Liver (tissue), 9 donors: ENCODE measurements around the gene CHERP. TPM values are rescaled to one million over a fixed set of nuclear protein-coding genes. Genes with fewer than 3 reads are reported as not detected.

ENCODE experiments used
- DNase-seq: peaks from one replicate; pipeline ENCODE4 v3.0.0-alpha.2; 2017; ENCODE audit warnings: low spot score
- H3K27ac ChIP-seq, 2 donors: one replicate each; pipeline ENCODE4 v1.7.0; 2013; ENCODE audit warnings: inconsistent platforms in 2 of 2, low read length in 2 of 2, control low read depth in 1 of 2, low read depth in 1 of 2, mild to moderate bottlenecking in 1 of 2
- H3K27me3 ChIP-seq, 4 donors: one replicate each; pipeline versions ENCODE4 v1.6.1 to v1.7.0; 2013; ENCODE audit warnings: low read length in 3 of 4, inconsistent platforms in 1 of 4, mild to moderate bottlenecking in 1 of 4, moderate library complexity in 1 of 4; ENCODE audit not compliant: control insufficient read depth in 4 of 4, insufficient read depth in 4 of 4
- H3K36me3 ChIP-seq, 4 donors: one replicate each; pipeline versions ENCODE4 v1.6.1 to v1.7.0; 2013; ENCODE audit warnings: low read length in 3 of 4, mild to moderate bottlenecking in 3 of 4, low read depth in 1 of 4, moderate library complexity in 1 of 4; ENCODE audit not compliant: control insufficient read depth in 4 of 4, insufficient read depth in 3 of 4
- H3K4me1 ChIP-seq, 4 donors: one replicate each; pipeline versions ENCODE4 v1.6.1 to v1.7.0; 2013; ENCODE audit warnings: low read length in 3 of 4, mild to moderate bottlenecking in 3 of 4, moderate library complexity in 1 of 4; ENCODE audit not compliant: control insufficient read depth in 4 of 4, insufficient read depth in 4 of 4
- H3K4me3 ChIP-seq, 3 donors: one replicate each; pipeline versions ENCODE4 v1.6.1 to v1.7.0; 2013; ENCODE audit warnings: low read length in 3 of 3, control low read depth in 1 of 3, low read depth in 1 of 3, mild to moderate bottlenecking in 1 of 3
- H3K9ac ChIP-seq, 2 donors: one replicate each; pipeline ENCODE4 v1.7.0; 2013; ENCODE audit warnings: low read length in 2 of 2, mild to moderate bottlenecking in 2 of 2, moderate library complexity in 2 of 2, control low read depth in 1 of 2, low read depth in 1 of 2
- H3K9me3 ChIP-seq, 4 donors: one replicate each; pipeline versions ENCODE4 v1.6.1 to v1.7.0; 2013; ENCODE audit warnings: low read length in 3 of 4; ENCODE audit not compliant: control insufficient read depth in 4 of 4
- ATF3 ChIP-seq: IDR thresholded peaks from 2 replicates; pipeline ENCODE4 v1.6.1; 2016; ENCODE audit warnings: antibody characterized with exemption
- CTCF ChIP-seq: fragments of 150-350 bp; IDR thresholded peaks from 2 replicates; pipeline ENCODE4 v1.5.1; 2017; ENCODE audit warnings: improper control_type of control experiment, low read depth, low read length; ENCODE audit not compliant: missing input control
- EGR1 ChIP-seq, 2 donors: IDR thresholded peaks; 2 replicates each; pipeline ENCODE4 v1.6.1; 2016 to 2018; ENCODE audit warnings: antibody characterized with exemption in 2 of 2, low read depth in 2 of 2
- FOXA1 ChIP-seq: IDR thresholded peaks from 2 replicates; pipeline ENCODE4 v1.6.1; 2016; ENCODE audit warnings: antibody characterized with exemption
- FOXA2 ChIP-seq: IDR thresholded peaks from 2 replicates; pipeline ENCODE4 v1.6.1; 2016; ENCODE audit warnings: antibody characterized with exemption
- GABPA ChIP-seq, 2 donors: IDR thresholded peaks in 1 of 2; conservative IDR thresholded peaks in 1 of 2; 2 replicates each; pipeline ENCODE4 v1.6.1; 2016; ENCODE audit warnings: antibody characterized with exemption in 2 of 2, mild to moderate bottlenecking in 1 of 2, moderate library complexity in 1 of 2
- HNF4A ChIP-seq, 2 donors: conservative IDR thresholded peaks; 2 replicates each; pipeline ENCODE4 v1.6.1; 2016; ENCODE audit warnings: antibody characterized with exemption in 2 of 2, mild to moderate bottlenecking in 2 of 2
- HNF4G ChIP-seq: IDR thresholded peaks from 2 replicates; pipeline ENCODE4 v1.6.1; 2016; ENCODE audit warnings: antibody characterized with exemption
- JUND ChIP-seq, 2 donors: IDR thresholded peaks; 2 replicates each; pipeline ENCODE4 v1.6.1; 2016; ENCODE audit warnings: antibody characterized with exemption in 2 of 2
- MAX ChIP-seq: IDR thresholded peaks from 2 replicates; pipeline ENCODE4 v1.6.1; 2016; ENCODE audit warnings: antibody characterized with exemption
- NR2F2 ChIP-seq: IDR thresholded peaks from 2 replicates; pipeline ENCODE4 v1.6.1; 2016; ENCODE audit warnings: antibody characterized with exemption
- RAD21 ChIP-seq, 2 donors: IDR thresholded peaks; 2 replicates each; pipeline ENCODE4 v1.6.1; 2016; ENCODE audit warnings: antibody characterized with exemption in 2 of 2, mild to moderate bottlenecking in 2 of 2
- REST ChIP-seq: IDR thresholded peaks from 2 replicates; pipeline ENCODE4 v1.6.1; 2016; ENCODE audit warnings: antibody characterized with exemption, mild to moderate bottlenecking
- RXRA ChIP-seq, 2 donors: IDR thresholded peaks; 2 replicates each; pipeline ENCODE4 v1.6.1; 2017 to 2018; ENCODE audit warnings: antibody characterized with exemption in 2 of 2, mild to moderate bottlenecking in 1 of 2
- SP1 ChIP-seq: IDR thresholded peaks from 2 replicates; pipeline ENCODE4 v1.6.1; 2018; ENCODE audit warnings: antibody characterized with exemption, mild to moderate bottlenecking
- TAF1 ChIP-seq: conservative IDR thresholded peaks from 2 replicates; pipeline ENCODE4 v1.6.1; 2016; ENCODE audit warnings: antibody characterized with exemption, mild to moderate bottlenecking
- YY1 ChIP-seq: IDR thresholded peaks from 2 replicates; pipeline ENCODE4 v1.6.1; 2016; ENCODE audit warnings: antibody characterized with exemption, mild to moderate bottlenecking
- ZBTB33 ChIP-seq: IDR thresholded peaks from 2 replicates; pipeline ENCODE4 v1.6.1; 2016; ENCODE audit warnings: antibody characterized with exemption
- WGBS: extraction: QIAGEN DNeasy Blood & Tissue Kit; methylation state at CpG from one replicate; pipeline ENCODE4 v1.1.7; 2013; 5-methylcytosine and 5-hydroxymethylcytosine counted together
- polyA plus RNA-seq, 2 donors: library from polyadenylated mRNA; stranded (reverse) in 1 of 2; unstranded in 1 of 2; fragments of 200-250 nt in 1 of 2; fragments of >200 nt in 1 of 2; fragmentation: Nextera tagmentation in 1 of 2; extraction: Ambion mirVana in 1 of 2; gene quantifications; one replicate each; pipeline versions ENCODE4 v1.2.1 to v1.2.3, GENCODE V29; 2013 to 2015
- total RNA-seq, 2 donors: library from RNA; depleted of rRNA; stranded (reverse); fragments of >200 nt; gene quantifications; one replicate each; pipeline ENCODE4 v1.2.3, GENCODE V29; 2014
- donor health status: healthy.
- donor health status: healthy.
- donor health status: healthy.
- donor health status: healthy.
- donor health status: healthy.

The CHERP gene
- total and polyA plus RNA-seq, 4 donors: 8.5 to 14.0 (median 9.0) TPM

GRCh38 chr19:16575861-16576689 is 33.8 kb upstream of the CHERP start (continued):
- TF ChIP-seq RXRA (IDR thresholded peaks at IDR 0.05) (peak; percentile 74 to 75), HNF4A (conservative IDR thresholded peaks at IDR 0.05) (peak; percentile 59 to 66), EGR1 (IDR thresholded peaks at IDR 0.05; ENCODE audit: low read depth in 2 of 2) (no peak), SP1 (peak; percentile 79), JUND (IDR thresholded peaks at IDR 0.05) (no peak), FOXA2 (no peak), TAF1 (no peak), ATF3 (no peak), FOXA1 (no peak), RAD21 (IDR thresholded peaks at IDR 0.05) (peak in 1 of 2 donors; percentile 44), YY1 (no peak)

- DNase-seq: no peak
- TF ChIP-seq HNF4G: no peak
- no peak for TF ChIP-seq ATF3
- TF ChIP-seq RAD21 (IDR thresholded peaks at IDR 0.05): no peak
- no peak for TF ChIP-seq SP1
- TF ChIP-seq GABPA (IDR thresholded peaks at IDR 0.05 in 1 of 2, conservative IDR thresholded peaks at IDR 0.05 in 1 of 2): no peak
- TF ChIP-seq REST: no peak
- no peak for TF ChIP-seq YY1
- no peak for TF ChIP-seq CTCF
- TF ChIP-seq FOXA2: no peak
- no peak for TF ChIP-seq FOXA1
- TF ChIP-seq EGR1 (IDR thresholded peaks at IDR 0.05; ENCODE audit: low read depth in 2 of 2): no peak
- no peak for TF ChIP-seq RXRA (IDR thresholded peaks at IDR 0.05)
- TF ChIP-seq ZBTB33: no peak
- TF ChIP-seq MAX: no peak
- TF ChIP-seq NR2F2: no peak
- TF ChIP-seq HNF4A (conservative IDR thresholded peaks at IDR 0.05): no peak
- TF ChIP-seq JUND (IDR thresholded peaks at IDR 0.05): no peak
- no peak for TF ChIP-seq TAF1
- Histone ChIP-seq H3K9ac (no peak overlapping the region), H3K27me3 (no peaks in the 10 kb centered on the region), H3K27ac (peak overlapping the region in 1 of 2 donors; percentile 75), H3K4me3 (no peak overlapping the region), H3K4me1 (peaks cover 24 to 59% (median 49%) of the 10 kb centered on the region in 4 donors), H3K36me3 (peaks cover 6 to 11% (median 7%) of the 10 kb centered on the region in 4 donors), H3K9me3 (no peaks in the 10 kb centered on the region)
- WGBS: 93% methylated on average over 2 of the region's 2 CpGs
Observed at GRCh38 chr19:16575282-16575681, 33.0 kb upstream of the CHERP start.
